GM23338 (cell line): ENCODE results near the gene CFTR. TPM values are rescaled to one million over a fixed set of nuclear protein-coding genes. Genes with fewer than 3 reads are reported as not detected.

Experiments
- CTCF ChIP-seq, 2 experiments: fragments of 200-600 bp in 1 of 2; sonication (generic) in 1 of 2; conservative IDR thresholded peaks; 2 replicates each; pipeline versions ENCODE4 v1.5.1 to v1.6.1; 2016 to 2017; ENCODE audit warnings: antibody characterized with exemption in 2 of 2, low read depth in 2 of 2, mild to moderate bottlenecking in 2 of 2, moderate library complexity in 1 of 2
- EZH2 ChIP-seq: fragments of 200-600 bp; sonication (generic); IDR thresholded peaks from one replicate; pipeline ENCODE4 v1.8.0; 2017; ENCODE audit warnings: antibody characterized with exemption, mild to moderate bottlenecking, low read depth; ENCODE audit not compliant: unreplicated experiment
- POLR2AphosphoS5 ChIP-seq: IDR thresholded peaks from 2 replicates; pipeline ENCODE4 v1.6.1; 2016; ENCODE audit warnings: antibody characterized with exemption, low read depth
- REST ChIP-seq: IDR thresholded peaks from one replicate; pipeline ENCODE4 v1.6.1; 2018; ENCODE audit warnings: antibody characterized with exemption; ENCODE audit not compliant: unreplicated experiment
- ZNF114 ChIP-seq: fragments of 250-450 bp; sonication (Bioruptor Pico); IDR thresholded peaks from 2 replicates; pipeline ENCODE4 v1.5.0; 2020; ENCODE audit warnings: mild to moderate bottlenecking, moderate library complexity
- ZNF331 ChIP-seq: fragments of 250-450 bp; sonication (Bioruptor Pico); IDR thresholded peaks from 2 replicates; pipeline ENCODE4 v1.5.0; 2020; ENCODE audit warnings: low read depth, mild to moderate bottlenecking, moderate library complexity
- ZNF462 ChIP-seq: fragments of 250-450 bp; sonication (Bioruptor Pico); IDR thresholded peaks from 2 replicates; pipeline ENCODE4 v1.5.0; 2020; ENCODE audit warnings: mild to moderate bottlenecking, moderate library complexity
- polyA plus RNA-seq: library from polyadenylated mRNA; unstranded; fragments of >200 nt; fragmentation: Nextera tagmentation; extraction: Ambion mirVana; gene quantifications from 2 replicates; pipeline ENCODE4 v1.2.1, GENCODE V29; 2016
- total RNA-seq: library from RNA; depleted of rRNA; stranded (reverse); fragments of >200 nt; shearing (Covaris generic); gene quantifications from 2 replicates; pipeline ENCODE4 v1.2.3, GENCODE V29; 2014

Gene CFTR
- total and polyA plus RNA-seq, 2 experiments from 2014 or later = 0.45 to 1.2 TPM

DNA sequence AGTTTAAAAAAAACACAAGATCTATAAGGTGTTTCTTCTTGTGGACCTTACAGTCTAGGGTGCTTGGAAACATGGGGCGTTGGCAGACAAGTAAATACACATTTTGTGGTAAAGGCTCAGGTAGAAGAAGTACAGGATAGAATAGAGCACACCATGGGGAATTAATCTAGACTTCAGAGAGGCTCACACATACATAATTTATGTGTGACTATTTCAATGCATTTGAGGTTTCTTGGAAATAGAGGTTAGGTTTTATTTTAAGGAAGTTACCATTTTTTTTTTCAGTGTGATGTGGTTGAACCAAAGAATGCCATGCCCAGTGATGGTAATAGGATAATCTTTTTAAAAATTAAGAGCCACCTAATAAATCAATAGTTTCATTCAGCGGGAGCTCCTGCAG is 12.8 kb downstream of the CFTR start (continued):
- TF ChIP-seq ZNF462 (CRISPR knock-in tag) = no peak
- TF ChIP-seq EZH2 = no peak
- TF ChIP-seq ZNF331 (CRISPR knock-in tag) = no peak
- no peak for TF ChIP-seq ZNF114
- no peak for TF ChIP-seq REST
- no peak for TF ChIP-seq CTCF (conservative IDR thresholded peaks at IDR 0.05; ENCODE audit: low read depth in 2 of 2)
- no peak for TF ChIP-seq POLR2AphosphoS5
